ENCODE data around the gene RBM34.

The RBM34 gene

DNA sequence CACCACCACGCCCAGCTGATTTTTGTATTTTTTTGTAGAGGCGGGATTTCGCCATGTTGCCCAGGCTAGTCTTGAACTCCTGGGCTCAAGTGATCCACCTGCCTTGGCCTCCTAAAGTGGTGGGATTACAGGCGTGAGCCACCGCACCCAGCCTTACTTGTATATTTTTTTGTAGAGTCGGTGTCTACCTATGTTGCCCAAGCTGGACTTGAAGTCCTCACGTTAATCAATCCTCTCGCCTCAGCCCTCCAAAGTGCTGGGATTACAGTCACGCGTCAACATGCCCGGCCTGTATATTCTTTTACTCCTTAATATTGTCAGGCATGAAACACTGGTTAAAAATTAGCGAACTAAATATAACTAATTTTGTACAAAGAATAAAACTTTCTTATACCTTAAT is 26.9 kb downstream of the RBM34 start:
- no peak for DNase-seq

DNA sequence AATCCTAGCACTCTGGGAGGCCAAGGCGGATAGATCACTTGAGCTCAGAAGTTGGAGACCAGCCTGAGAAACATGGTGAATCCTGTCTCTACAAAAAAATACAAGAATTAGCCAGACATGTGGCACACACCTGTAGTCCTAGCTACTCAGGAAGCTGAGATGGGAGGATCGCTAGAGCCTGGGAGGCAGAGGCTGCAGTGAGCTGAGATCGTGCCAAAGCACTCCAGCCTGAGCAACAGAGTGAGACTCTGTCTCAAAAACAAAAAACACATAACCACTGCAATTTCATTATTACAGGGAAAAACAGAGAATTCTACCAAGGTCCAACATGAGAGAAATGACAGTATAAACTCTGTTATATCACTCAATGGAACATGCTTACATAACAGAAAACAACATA is 28.0 kb downstream of the RBM34 start:
- H3K27ac ChIP-seq: no peak overlapping the region
- H3K4me3 ChIP-seq (ENCODE audit: low read depth, low read length): no peak overlapping the region
- peaks cover 49% of the 10 kb centered on the region for H3K36me3 ChIP-seq (replicated peaks)
- no peak for DNase-seq
- H3K27me3 ChIP-seq (replicated peaks): no peaks in the 10 kb centered on the region
- in situ Hi-C loops (cut with HindIII; ENCODE audit: low pct_ligation_motif_present, low sequenced_read_pairs): no loop called here
- TF ChIP-seq, protein P1, sequence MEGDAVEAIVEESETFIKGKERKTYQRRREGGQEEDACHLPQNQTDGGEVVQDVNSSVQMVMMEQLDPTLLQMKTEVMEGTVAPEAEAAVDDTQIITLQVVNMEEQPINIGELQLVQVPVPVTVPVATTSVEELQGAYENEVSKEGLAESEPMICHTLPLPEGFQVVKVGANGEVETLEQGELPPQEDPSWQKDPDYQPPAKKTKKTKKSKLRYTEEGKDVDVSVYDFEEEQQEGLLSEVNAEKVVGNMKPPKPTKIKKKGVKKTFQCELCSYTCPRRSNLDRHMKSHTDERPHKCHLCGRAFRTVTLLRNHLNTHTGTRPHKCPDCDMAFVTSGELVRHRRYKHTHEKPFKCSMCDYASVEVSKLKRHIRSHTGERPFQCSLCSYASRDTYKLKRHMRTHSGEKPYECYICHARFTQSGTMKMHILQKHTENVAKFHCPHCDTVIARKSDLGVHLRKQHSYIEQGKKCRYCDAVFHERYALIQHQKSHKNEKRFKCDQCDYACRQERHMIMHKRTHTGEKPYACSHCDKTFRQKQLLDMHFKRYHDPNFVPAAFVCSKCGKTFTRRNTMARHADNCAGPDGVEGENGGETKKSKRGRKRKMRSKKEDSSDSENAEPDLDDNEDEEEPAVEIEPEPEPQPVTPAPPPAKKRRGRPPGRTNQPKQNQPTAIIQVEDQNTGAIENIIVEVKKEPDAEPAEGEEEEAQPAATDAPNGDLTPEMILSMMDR (IDR thresholded peaks at IDR 0.05; ENCODE audit: low read depth, low read length, missing control alignments): no peak

More for the DNA sequence above, 26.9 kb downstream of the RBM34 start:
- TF ChIP-seq, protein P1 (IDR thresholded peaks at IDR 0.05; ENCODE audit: low read depth, low read length, missing control alignments): no peak
- H3K36me3 ChIP-seq (replicated peaks): peaks cover 56% of the 10 kb centered on the region
- no peak overlapping the region for H3K4me3 ChIP-seq (ENCODE audit: low read depth, low read length)
- in situ Hi-C loops (cut with HindIII; ENCODE audit: low pct_ligation_motif_present, low sequenced_read_pairs): no loop called here
- no peaks in the 10 kb centered on the region for H3K27me3 ChIP-seq (replicated peaks)
- H3K27ac ChIP-seq: no peak overlapping the region

DNA sequence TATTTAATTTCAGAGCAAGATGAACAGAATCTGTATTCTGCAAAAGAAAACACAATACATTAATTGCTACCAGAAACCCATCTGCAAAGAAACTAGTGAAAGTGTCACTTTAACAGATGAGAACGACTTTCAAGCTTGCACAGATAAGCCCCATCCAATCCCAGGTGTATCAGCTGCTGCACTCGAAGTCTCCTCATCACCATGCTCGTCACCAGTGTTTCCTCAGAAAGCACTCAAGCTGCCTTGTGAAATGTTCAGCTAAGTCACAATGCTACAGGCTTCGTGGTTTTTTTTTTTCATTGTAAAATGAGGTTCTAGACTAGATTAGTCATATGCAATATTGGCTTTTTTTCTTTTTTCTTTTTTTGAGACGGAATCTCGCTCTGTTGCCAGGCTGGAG is 29.1 kb downstream of the RBM34 start:
- in situ Hi-C loops (cut with HindIII; ENCODE audit: low pct_ligation_motif_present, low sequenced_read_pairs): no loop called here
- H3K4me3 ChIP-seq (ENCODE audit: low read depth, low read length): no peak overlapping the region
- H3K36me3 ChIP-seq (replicated peaks): peaks cover 39% of the 10 kb centered on the region
- TF ChIP-seq, protein P1 (IDR thresholded peaks at IDR 0.05; ENCODE audit: low read depth, low read length, missing control alignments): no peak
- no peak overlapping the region for H3K27ac ChIP-seq
- DNase-seq: no peak
- no peaks in the 10 kb centered on the region for H3K27me3 ChIP-seq (replicated peaks)

DNA sequence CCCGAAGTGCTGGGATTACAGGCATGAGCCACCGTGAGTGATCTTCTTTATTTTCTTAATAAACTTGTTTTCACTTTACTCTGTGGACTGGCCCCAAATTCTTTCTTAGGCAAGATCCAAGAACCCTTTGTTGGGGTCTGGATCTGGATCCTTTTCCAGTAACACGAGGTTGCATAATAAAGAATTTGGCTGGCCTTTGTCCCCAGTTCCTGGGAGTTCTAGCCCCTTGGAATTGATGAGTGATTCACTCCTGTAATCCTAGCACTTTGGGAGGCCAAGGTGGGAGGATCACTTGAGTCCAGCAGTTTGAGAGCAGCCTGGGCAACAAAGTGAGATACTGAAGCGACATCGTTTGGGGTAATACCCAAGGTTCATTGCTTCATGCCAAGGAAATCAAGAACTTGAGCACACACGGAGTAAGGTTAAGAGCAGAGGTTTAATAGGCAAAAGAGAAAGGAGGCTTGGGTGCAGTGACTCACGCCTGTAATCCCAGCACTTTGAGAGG is 30.2 kb downstream of the RBM34 start:
- Histone ChIP-seq H3K27me3 (replicated peaks) (no peaks in the 10 kb centered on the region), H3K4me3 (ENCODE audit: low read depth, low read length) (no peak overlapping the region), H3K27ac (no peak overlapping the region), H3K36me3 (replicated peaks) (peaks cover 36% of the 10 kb centered on the region)
- no peak for DNase-seq
- in situ Hi-C loops (cut with HindIII; ENCODE audit: low pct_ligation_motif_present, low sequenced_read_pairs): no loop called here
- TF ChIP-seq, protein P1 (IDR thresholded peaks at IDR 0.05; ENCODE audit: low read depth, low read length, missing control alignments): no peak

DNA sequence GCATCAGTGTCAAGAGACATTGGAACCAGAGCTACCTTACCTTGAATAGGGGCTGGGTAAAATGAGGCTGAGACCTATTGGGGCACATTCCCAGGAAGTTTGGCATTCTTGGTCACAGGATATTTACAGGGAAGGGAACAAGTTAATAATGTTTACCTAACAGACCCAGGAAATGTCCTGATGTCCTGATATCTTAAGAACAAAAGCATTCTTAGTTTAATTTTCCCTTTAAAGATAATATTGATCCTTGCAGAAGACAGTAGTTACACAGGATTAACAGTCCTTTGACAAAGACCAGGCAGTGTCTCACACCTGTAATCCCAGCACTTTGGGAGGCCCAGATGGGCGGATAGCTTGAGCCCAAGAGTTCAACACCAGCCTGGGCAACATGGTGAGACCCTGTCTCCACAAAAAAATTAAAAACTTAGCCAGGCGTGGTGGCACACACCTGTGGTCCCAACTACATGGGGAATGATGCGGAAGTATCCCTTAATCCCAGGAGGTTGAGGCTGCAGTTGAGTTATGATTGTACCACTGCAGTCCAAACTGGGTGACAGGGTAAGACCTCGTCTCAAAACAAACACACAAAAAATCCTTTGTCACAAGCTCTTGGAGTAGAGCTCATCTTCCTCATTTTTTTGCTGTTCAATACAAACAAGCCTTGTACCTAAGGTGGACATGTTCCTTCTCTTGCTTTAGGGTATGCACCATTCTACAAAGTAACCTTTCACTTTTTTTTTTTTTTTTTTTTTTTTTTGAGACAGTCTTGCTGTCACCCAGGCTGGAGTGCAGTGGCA is 31.1 kb downstream of the RBM34 start:
- Histone ChIP-seq H3K36me3 (replicated peaks) (peaks cover 35% of the 10 kb centered on the region), H3K27ac (no peak overlapping the region), H3K4me3 (ENCODE audit: low read depth, low read length) (no peak overlapping the region), H3K27me3 (replicated peaks) (no peaks in the 10 kb centered on the region)
- no peak for DNase-seq
- TF ChIP-seq, protein P1 (IDR thresholded peaks at IDR 0.05; ENCODE audit: low read depth, low read length, missing control alignments): no peak
- in situ Hi-C loops (cut with HindIII; ENCODE audit: low pct_ligation_motif_present, low sequenced_read_pairs): no loop called here
